HL-60 (cell line): ENCODE data around the gene RELN.

ENCODE experiments used
- DNase-seq, 2 experiments: peaks; one replicate each; pipeline ENCODE4 v3.0.0-alpha.2; 2010 to 2020; ENCODE audit warnings: low read depth in 1 of 2, low spot score in 1 of 2
- H3K27ac ChIP-seq: fragments of 250-450 bp; sonication (Bioruptor Pico); replicated peaks from 2 replicates; pipeline ENCODE4 v1.5.1; 2020; ENCODE audit warnings: mild to moderate bottlenecking, moderate library complexity
- H3K27me3 ChIP-seq: fragments of 250-450 bp; sonication (Bioruptor Pico); 2 replicates; pipeline ENCODE4 v1.5.1; 2021; ENCODE audit warnings: mild to moderate bottlenecking, moderate library complexity; ENCODE audit not compliant: insufficient read depth, poor library complexity, severe bottlenecking
- H3K4me3 ChIP-seq: replicated peaks from 2 replicates; pipeline ENCODE4 v1.5.1; 2011; ENCODE audit warnings: mild to moderate bottlenecking, control low read depth, low read length; ENCODE audit not compliant: insufficient read depth
- CTCF ChIP-seq: IDR thresholded peaks from one replicate; pipeline ENCODE4 v1.5.1; 2011; ENCODE audit warnings: low read length, control low read depth, inconsistent platforms; ENCODE audit not compliant: insufficient read depth
- GABPA ChIP-seq: IDR thresholded peaks from 2 replicates; pipeline ENCODE4 v1.6.1; 2012; ENCODE audit warnings: low read depth
- POLR2AphosphoS5 ChIP-seq: IDR thresholded peaks from 2 replicates; pipeline ENCODE4 v1.6.1; 2012; ENCODE audit warnings: low read depth
- SPI1 ChIP-seq: IDR thresholded peaks from 2 replicates; pipeline ENCODE4 v1.6.1; 2012; ENCODE audit warnings: low read depth, mild to moderate bottlenecking, borderline replicate concordance
- TF ChIP-seq, protein P1 (sequence below): IDR thresholded peaks from 2 replicates; pipeline ENCODE4 v1.6.1; 2012; ENCODE audit warnings: low read depth; ENCODE audit not compliant: insufficient replicate concordance

Gene RELN

DNA sequence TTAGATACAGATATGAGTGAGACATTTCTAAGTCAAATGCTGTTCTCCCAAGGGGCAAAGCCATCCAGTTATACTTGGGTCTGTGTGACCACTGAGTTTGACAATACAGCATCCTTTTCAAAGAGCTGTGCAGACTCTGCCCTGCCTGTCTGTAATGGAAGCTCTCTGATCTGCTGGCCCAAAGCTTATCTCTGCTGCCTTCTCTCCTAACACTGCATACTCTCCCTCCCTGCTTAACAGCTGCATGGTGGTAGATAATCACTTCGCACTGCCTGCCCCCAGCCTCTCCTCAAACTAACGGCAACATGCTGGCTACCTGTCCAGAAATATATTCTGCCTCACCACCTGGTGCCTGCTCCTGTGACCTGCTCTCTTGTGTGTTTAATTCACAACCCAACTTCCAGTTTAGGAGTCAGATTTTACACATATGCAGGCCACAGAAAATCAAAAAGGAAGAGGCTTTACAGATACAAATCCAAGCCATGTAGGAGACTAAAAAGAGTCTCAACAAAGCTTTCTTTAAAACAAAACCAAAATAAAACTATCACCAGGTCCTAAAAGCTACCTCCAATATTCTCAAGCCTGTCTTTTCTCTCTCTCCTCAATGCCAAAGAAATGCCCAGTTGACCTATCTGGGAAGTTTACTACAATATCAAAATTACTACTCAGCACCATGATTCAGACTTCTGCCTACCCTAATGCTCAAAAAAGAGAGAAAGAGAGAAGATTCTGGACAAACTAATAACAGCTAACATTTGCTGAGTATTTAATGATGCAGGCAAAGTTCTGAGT is 145.6 kb downstream of the RELN start:
- TF ChIP-seq POLR2AphosphoS5 (no peak), CTCF (no peak), GABPA (no peak), SPI1 (no peak)
- TF ChIP-seq, protein P1, sequence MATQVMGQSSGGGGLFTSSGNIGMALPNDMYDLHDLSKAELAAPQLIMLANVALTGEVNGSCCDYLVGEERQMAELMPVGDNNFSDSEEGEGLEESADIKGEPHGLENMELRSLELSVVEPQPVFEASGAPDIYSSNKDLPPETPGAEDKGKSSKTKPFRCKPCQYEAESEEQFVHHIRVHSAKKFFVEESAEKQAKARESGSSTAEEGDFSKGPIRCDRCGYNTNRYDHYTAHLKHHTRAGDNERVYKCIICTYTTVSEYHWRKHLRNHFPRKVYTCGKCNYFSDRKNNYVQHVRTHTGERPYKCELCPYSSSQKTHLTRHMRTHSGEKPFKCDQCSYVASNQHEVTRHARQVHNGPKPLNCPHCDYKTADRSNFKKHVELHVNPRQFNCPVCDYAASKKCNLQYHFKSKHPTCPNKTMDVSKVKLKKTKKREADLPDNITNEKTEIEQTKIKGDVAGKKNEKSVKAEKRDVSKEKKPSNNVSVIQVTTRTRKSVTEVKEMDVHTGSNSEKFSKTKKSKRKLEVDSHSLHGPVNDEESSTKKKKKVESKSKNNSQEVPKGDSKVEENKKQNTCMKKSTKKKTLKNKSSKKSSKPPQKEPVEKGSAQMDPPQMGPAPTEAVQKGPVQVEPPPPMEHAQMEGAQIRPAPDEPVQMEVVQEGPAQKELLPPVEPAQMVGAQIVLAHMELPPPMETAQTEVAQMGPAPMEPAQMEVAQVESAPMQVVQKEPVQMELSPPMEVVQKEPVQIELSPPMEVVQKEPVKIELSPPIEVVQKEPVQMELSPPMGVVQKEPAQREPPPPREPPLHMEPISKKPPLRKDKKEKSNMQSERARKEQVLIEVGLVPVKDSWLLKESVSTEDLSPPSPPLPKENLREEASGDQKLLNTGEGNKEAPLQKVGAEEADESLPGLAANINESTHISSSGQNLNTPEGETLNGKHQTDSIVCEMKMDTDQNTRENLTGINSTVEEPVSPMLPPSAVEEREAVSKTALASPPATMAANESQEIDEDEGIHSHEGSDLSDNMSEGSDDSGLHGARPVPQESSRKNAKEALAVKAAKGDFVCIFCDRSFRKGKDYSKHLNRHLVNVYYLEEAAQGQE: no peak
- H3K27me3 ChIP-seq: no peaks in the 10 kb centered on the region
- no peak overlapping the region for H3K4me3 ChIP-seq
- no peak for DNase-seq
- no peak overlapping the region for H3K27ac ChIP-seq

GRCh38 chr7:103833401-103833800 is 156.1 kb downstream of the RELN start:
- Histone ChIP-seq H3K27ac (no peak overlapping the region), H3K4me3 (no peak overlapping the region), H3K27me3 (no peaks in the 10 kb centered on the region)
- TF ChIP-seq CTCF (no peak), GABPA (no peak), POLR2AphosphoS5 (no peak), SPI1 (no peak)
- TF ChIP-seq, protein P1: no peak
- no peak for DNase-seq

DNA sequence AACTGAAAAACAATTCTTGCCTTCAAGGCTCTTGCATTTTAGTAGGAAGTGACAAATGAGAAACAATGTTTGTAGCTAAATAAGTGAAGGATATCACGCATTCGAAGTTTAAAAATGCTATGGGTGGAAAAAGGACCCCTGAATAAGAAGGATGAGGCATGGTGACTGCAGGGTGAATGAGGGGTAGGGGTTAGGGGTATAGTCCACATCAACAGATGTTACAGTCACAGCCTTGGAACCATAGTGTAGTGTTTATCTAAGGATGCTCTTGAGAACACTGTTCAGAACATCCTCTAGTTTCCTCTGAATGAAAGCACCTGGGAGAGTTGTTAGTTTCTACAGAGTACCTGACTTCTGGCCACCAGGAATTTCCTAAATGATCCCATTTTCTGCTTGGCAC is 157.0 kb downstream of the RELN start:
- TF ChIP-seq, protein P1: no peak
- TF ChIP-seq SPI1: no peak
- H3K4me3 ChIP-seq: no peak overlapping the region
- H3K27ac ChIP-seq: no peak overlapping the region
- no peaks in the 10 kb centered on the region for H3K27me3 ChIP-seq
- no peak for DNase-seq
